ENCODE results near the gene VANGL1. TPM values are rescaled to one million over a fixed set of nuclear protein-coding genes. Genes with fewer than 3 reads are reported as not detected.

Gene VANGL1
- under 1 TPM; 0.72 TPM for total RNA-seq

DNA sequence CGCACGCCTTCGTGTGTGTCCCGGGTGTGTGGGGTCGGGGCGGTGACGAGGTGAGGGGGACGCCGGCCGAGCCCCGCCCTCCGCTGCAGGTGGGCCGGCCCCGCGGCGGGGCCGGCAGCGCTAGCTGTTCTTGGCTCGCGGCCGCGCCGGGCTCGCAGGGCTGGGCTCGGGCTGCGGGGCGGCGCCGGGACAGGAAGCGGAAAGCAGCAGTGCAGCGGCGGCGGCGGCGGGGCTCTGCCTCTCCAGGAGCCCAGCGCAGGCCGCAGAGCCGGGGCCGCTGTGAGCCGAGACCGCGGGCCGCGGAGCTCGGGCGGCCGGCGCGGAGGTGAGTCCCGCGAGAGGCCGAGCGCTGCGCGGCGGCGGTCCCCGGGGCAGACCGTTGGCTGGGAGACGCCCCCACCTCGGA is at the start of gene VANGL1:
TSS of gene VANGL1 (plus strand) at position 209 of the 406 bp plus-strand sequence. CDS start 9,444 bp downstream, outside the sequence.
- Mint-ChIP-seq H3K4me3 (peak within 1 kb of the TSS; percentile 70), H3K4me1 (ENCODE audit: low read depth) (peaks cover 7% of the 10 kb centered on the region), H3K27ac (no peak within 1 kb of the TSS), H3K27me3 (ENCODE audit: low read depth) (peaks cover 47% of the 10 kb centered on the region), H3K36me3 (ENCODE audit: low read depth) (peaks cover 2% of the 10 kb centered on the region), H3K9me3 (peaks cover 17% of the 10 kb centered on the region)
- DNase-seq: peak; percentile 50
- CTCF ChIA-PET: no interaction called here
- intact Hi-C loops (cut with micrococcal nuclease): loop anchor here (5.0 kb wide), 1 partner anchor 66 kb away; no protein-coding TSS in a partner anchor

DNA sequence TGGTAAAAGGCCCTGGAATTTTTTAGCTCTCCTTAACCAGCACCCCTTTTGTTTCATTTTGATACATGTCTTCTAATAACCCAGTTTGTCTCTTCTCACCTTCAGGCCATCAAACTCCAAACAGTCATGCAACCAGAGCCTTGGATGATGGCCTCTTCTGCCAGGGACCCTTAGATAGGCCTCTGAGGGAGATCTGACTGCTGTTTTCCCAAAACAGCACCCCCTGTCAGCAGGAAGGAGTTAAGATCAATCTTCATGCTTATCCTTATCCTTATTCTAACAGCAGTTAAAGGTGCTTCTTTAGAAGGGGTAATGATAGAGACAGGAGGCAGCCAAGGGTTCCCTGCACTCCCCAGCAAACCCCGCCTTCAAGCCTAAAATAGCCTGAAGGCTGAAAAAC is 49.5 kb upstream of the VANGL1 start:
- H3K4me1 Mint-ChIP-seq (ENCODE audit: low read depth): no peaks in the 10 kb centered on the region

DNA sequence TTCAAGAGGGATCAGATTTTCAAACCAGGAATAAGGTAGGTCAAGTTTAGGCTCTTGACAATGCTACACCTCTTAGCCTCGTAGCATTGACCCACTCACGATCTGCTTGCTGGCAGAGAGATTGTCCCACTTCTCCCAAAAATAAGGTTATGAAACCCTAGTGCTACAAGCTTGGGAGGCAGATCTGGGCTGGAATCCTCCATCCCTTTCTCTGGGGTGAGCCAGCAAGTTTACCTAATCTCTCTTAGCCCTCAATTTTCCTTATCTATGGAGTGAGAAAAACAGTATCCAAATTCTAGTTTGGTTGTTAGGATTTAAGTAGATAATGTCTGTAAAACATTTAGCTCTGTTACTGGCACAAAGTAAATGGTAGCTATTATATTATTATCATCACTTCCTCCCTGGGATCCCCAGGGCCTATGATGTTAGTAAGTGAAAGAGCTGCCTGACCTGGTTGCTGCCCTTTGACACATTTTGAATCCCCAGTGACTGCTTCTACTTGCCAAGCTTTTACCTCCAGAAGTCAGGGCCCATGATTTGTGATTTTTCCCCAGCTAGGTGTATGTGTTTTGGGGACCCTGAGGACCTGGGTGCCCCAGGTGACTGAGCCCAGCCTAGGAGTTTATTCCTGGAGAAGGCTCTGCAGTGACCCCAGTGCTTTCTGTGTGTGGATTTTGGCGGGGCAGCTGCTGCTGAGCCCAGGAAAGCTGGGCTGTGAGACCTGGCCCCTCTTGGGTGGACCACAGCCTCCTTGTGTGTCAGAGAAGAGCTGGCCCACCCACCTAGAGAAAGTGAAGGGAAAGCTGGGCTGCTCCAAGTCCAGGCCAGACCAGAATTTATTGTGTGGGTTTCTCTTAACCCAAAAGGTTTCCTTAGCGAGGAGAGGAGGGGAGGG is 48.2 kb upstream of the VANGL1 start:
- no peaks in the 10 kb centered on the region for H3K4me1 Mint-ChIP-seq (ENCODE audit: low read depth)
- peaks cover 4% of the 10 kb centered on the region for H3K9me3 Mint-ChIP-seq
- CTCF ChIA-PET: interaction anchor here (0.6 to 6.5 kb wide), 4 partner anchors 54 to 456 kb away, joined by 3 to 59 read pairs (median 4); no protein-coding TSS in a partner anchor
- peaks cover 3% of the 10 kb centered on the region for H3K27me3 Mint-ChIP-seq (ENCODE audit: low read depth)
- no peak overlapping the region for H3K4me3 Mint-ChIP-seq
- no peak overlapping the region for H3K27ac Mint-ChIP-seq
- no peaks in the 10 kb centered on the region for H3K36me3 Mint-ChIP-seq (ENCODE audit: low read depth)
- intact Hi-C loops (cut with micrococcal nuclease): loop anchor here (10.0 kb wide), 1 partner anchor 319 kb away; no protein-coding TSS in a partner anchor
- DNase-seq: no peak

More for the DNA sequence above, 49.5 kb upstream of the VANGL1 start:
- no peaks in the 10 kb centered on the region for H3K36me3 Mint-ChIP-seq (ENCODE audit: low read depth)
- H3K27ac Mint-ChIP-seq: no peak overlapping the region
- H3K27me3 Mint-ChIP-seq (ENCODE audit: low read depth): peaks cover 3% of the 10 kb centered on the region
- intact Hi-C loops (cut with micrococcal nuclease): loop anchor here (10.0 kb wide), 1 partner anchor 317 kb away; no protein-coding TSS in a partner anchor
- CTCF ChIA-PET: interaction anchor here (6.5 kb wide), 1 partner anchor 454 kb away, joined by 59 read pairs; no protein-coding TSS in a partner anchor
- peaks cover 7% of the 10 kb centered on the region for H3K9me3 Mint-ChIP-seq
- H3K4me3 Mint-ChIP-seq: no peak overlapping the region
- DNase-seq: no peak

DNA sequence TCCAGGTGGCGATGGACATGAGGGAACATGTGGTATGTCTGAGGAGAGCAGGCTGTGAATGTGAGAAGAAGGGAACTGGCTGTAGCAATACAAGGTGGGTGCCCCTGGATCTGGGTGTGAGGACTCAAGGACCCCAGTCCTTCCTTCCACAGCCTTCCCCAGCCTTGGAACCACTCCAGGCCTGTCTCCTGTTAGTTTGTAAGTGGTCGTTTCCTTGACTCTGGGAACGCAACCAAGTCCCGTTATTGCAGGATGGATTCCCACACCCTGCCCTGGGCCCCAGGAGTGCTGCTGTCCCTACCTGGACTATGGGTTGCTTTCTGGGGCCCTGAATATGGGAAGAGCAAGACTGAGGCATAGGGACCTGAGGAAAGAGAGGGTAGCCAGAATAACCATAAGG is 47.2 kb upstream of the VANGL1 start:
- CTCF ChIA-PET: interaction anchor here (1.0 to 6.5 kb wide), 6 partner anchors 53 to 457 kb away, joined by 3 to 59 read pairs (median 7); no protein-coding TSS in a partner anchor
- no peak overlapping the region for H3K27ac Mint-ChIP-seq
- H3K27me3 Mint-ChIP-seq (ENCODE audit: low read depth): peaks cover 3% of the 10 kb centered on the region

DNA sequence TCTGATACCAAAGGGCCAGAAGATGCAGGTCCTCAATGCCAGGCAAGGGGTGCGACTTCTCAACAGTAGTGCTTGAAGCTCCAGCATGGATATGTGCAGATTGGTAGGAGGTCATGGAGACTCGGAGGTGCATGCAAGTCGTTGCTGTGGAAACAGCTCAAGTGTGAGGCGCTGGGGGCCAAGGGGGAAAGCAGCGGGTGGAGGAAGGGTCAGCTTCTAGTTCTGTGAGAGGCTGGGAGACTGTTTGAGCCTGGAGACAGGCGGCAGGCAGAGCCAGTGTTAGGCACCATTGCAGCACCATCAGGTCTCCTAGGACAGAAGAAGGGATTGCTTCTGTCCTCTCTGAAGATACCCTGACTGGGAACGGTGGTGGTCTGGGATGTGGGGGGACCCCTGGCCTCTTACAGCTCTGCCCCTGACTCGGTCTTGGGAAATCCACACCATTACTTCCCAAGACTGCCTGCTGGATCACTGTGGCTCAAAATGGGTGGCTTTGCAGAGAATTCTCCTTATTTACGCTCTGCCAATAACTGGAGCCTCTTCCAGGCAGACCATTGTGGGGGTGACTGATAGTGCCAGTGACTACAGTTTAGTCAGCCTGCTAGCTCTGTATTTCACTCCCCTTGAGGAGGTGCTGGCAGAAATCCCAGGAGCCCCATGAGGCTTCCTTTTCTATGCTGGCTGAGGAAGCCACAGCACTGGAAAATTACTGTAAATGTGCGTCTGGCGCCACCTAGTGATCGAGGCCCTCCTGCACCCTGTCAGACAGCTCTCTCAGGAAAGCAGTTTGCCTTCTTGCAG is 46.3 kb upstream of the VANGL1 start:
- intact Hi-C loops (cut with micrococcal nuclease): loop anchor here (1.0 to 10.0 kb wide), 2 partner anchors 321 to 456 kb away; no protein-coding TSS in a partner anchor
- CTCF ChIA-PET: interaction anchor here (0.6 to 6.5 kb wide), 11 partner anchors 23 to 458 kb away, joined by 3 to 59 read pairs (median 3); no protein-coding TSS in a partner anchor
- H3K27me3 Mint-ChIP-seq (ENCODE audit: low read depth): peaks cover 3% of the 10 kb centered on the region
- H3K9me3 Mint-ChIP-seq: no peaks in the 10 kb centered on the region
- no peak overlapping the region for H3K27ac Mint-ChIP-seq
- no peak overlapping the region for H3K4me3 Mint-ChIP-seq
- DNase-seq: peak; percentile 82
- no peaks in the 10 kb centered on the region for H3K36me3 Mint-ChIP-seq (ENCODE audit: low read depth)
- H3K4me1 Mint-ChIP-seq (ENCODE audit: low read depth): no peaks in the 10 kb centered on the region

More for the DNA sequence above, 47.2 kb upstream of the VANGL1 start:
- no peaks in the 10 kb centered on the region for H3K4me1 Mint-ChIP-seq (ENCODE audit: low read depth)
- peaks cover 2% of the 10 kb centered on the region for H3K9me3 Mint-ChIP-seq
- DNase-seq: no peak
- intact Hi-C loops (cut with micrococcal nuclease): loop anchor here (10.0 kb wide), 1 partner anchor 320 kb away; no protein-coding TSS in a partner anchor
- H3K4me3 Mint-ChIP-seq: no peak overlapping the region
- H3K36me3 Mint-ChIP-seq (ENCODE audit: low read depth): no peaks in the 10 kb centered on the region

DNA sequence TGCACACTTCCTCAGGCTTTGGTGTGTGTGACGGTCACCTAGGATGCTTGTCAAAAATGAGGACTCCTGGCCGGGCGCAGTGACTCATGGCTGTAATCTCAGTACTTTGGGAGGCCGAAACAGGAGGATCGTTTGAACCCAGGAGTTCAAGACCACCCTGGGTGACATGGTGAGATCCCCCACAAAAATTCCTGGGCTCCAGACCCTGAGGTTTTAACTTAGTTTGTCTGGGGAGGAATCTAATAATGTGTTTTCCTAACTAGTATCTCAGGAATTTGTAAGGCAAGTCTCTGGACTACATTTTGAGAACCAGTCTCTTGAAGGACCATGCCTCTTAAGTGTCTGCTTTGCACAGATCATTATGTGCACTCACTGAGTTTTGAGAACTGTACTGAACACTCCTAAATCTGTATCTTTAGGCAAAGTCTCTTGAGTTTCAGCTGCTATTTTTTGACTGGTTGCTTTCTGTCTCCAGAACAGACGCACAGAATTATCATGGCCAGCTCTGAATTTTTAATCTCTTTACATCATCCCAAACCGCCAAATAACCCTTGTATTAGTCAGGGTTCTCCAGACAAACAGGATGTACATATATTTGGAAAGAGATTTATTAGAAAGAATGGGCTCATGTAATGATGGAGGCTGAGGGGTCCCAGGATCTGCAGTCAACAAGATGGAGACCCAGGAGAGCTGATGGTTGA is 45.5 kb upstream of the VANGL1 start:
- intact Hi-C loops (cut with micrococcal nuclease): loop anchor here (10.0 kb wide), 1 partner anchor 321 kb away; no protein-coding TSS in a partner anchor
- Mint-ChIP-seq H3K27ac (no peak overlapping the region), H3K4me3 (no peak overlapping the region), H3K9me3 (no peaks in the 10 kb centered on the region), H3K4me1 (ENCODE audit: low read depth) (no peaks in the 10 kb centered on the region), H3K27me3 (ENCODE audit: low read depth) (peaks cover 3% of the 10 kb centered on the region), H3K36me3 (ENCODE audit: low read depth) (no peaks in the 10 kb centered on the region)
- CTCF ChIA-PET: interaction anchor here (0.6 to 6.5 kb wide), 10 partner anchors 24 to 458 kb away, joined by 3 to 59 read pairs (median 4); no protein-coding TSS in a partner anchor
- DNase-seq: no peak

DNA sequence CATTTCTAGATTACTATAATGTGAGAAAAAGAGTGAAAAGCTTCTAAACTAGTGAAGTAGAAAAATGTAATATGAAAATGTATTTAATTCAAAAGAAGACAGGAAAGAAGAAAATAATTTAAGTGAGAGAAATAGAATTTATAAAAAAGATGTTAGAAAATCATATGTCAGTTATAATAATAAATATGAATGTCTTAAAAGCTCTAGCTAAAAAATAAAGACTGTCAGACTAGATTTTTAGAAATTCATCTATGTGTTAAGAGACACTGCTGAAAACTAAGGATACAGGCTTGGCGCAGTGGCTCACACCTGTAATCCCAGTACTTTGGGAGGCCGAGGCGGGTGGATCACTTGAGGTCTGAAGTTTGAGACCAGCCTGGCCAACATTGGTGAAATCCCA is 37.3 kb upstream of the VANGL1 start:
- CTCF ChIA-PET: interaction anchor here (0.7 kb wide), 2 partner anchors 102 to 512 kb away, joined by 3 read pairs; no protein-coding TSS in a partner anchor
- no peak for DNase-seq
- no peaks in the 10 kb centered on the region for H3K9me3 Mint-ChIP-seq
- H3K4me1 Mint-ChIP-seq (ENCODE audit: low read depth): no peaks in the 10 kb centered on the region
- intact Hi-C loops (cut with micrococcal nuclease): no loop called here
- H3K27ac Mint-ChIP-seq: no peak overlapping the region
- peaks cover 5% of the 10 kb centered on the region for H3K27me3 Mint-ChIP-seq (ENCODE audit: low read depth)
- H3K4me3 Mint-ChIP-seq: no peak overlapping the region
- no peaks in the 10 kb centered on the region for H3K36me3 Mint-ChIP-seq (ENCODE audit: low read depth)

DNA sequence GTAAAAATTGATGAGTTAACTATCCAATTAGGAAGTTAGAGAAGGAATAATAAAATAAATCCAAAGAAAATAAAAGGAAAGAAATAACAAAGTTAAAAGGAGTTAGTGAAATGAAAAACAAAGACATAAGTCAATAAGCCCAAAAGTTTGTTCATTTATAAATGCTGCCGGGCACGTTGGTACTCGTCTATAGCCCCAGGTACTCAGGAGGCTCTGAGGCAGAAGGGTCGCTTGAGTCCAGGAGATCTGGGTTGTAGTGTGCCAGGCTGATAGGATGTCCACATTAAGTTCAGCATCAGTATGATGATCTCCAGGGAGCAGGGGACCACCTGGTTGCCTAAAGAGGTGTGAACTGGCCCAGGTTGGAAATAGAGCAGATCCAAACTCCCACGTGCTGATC is 35.5 kb upstream of the VANGL1 start:
- no peaks in the 10 kb centered on the region for H3K4me1 Mint-ChIP-seq (ENCODE audit: low read depth)
- H3K27ac Mint-ChIP-seq: no peak overlapping the region
- CTCF ChIA-PET: no interaction called here
- intact Hi-C loops (cut with micrococcal nuclease): no loop called here
- no peak overlapping the region for H3K4me3 Mint-ChIP-seq
- peaks cover 5% of the 10 kb centered on the region for H3K27me3 Mint-ChIP-seq (ENCODE audit: low read depth)
- H3K36me3 Mint-ChIP-seq (ENCODE audit: low read depth): no peaks in the 10 kb centered on the region
- H3K9me3 Mint-ChIP-seq: no peaks in the 10 kb centered on the region
- no peak for DNase-seq

DNA sequence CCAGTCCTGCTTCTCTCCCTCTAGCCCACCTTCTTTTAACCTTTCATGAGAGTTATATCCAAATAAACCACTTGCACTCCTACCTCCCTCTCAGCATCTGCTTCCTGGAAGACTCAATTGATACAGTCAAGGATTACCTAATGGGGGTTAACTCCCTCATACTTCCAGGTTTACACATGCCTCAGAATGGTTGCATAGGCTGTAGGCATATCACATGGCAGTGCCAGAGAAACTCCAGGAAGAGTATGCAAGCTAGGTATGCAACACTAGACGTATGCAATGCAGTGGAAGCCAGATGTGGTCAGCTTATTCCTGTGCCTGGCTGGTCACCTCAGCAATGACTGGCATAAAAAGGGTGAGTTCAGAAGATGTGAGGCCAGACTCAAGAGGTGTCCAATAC is 32.7 kb upstream of the VANGL1 start:
- H3K27me3 Mint-ChIP-seq (ENCODE audit: low read depth): peaks cover 12% of the 10 kb centered on the region
- DNase-seq: no peak
- no peak overlapping the region for H3K27ac Mint-ChIP-seq
- no peaks in the 10 kb centered on the region for H3K4me1 Mint-ChIP-seq (ENCODE audit: low read depth)
- CTCF ChIA-PET: interaction anchor here (0.6 to 2.9 kb wide), 8 partner anchors 73 to 372 kb away, joined by 3 to 17 read pairs (median 4); no protein-coding TSS in a partner anchor
- H3K9me3 Mint-ChIP-seq: no peaks in the 10 kb centered on the region
- no peak overlapping the region for H3K4me3 Mint-ChIP-seq
- H3K36me3 Mint-ChIP-seq (ENCODE audit: low read depth): no peaks in the 10 kb centered on the region
- intact Hi-C loops (cut with micrococcal nuclease): loop anchor here (2.0 kb wide), 1 partner anchor 372 kb away; no protein-coding TSS in a partner anchor

DNA sequence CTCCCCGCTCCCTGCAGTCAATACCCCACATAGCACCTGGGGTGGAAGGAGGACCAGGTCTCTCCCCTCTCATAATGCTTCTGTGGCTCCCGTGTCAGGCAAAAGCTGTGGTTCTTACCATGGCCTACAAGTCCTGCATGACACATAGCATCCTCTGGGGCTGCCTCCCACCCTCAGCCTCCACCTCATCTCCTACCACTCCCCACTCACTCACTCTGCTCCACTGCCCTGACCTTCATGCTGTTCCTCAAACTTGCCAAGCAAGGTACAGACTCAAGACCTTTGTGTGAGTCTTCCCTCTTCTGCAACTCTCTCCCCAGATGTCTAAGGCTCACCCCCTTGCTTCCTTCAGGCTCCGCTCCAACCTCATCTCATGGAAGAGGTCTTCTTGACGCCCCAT is 28.0 kb upstream of the VANGL1 start:
- CTCF ChIA-PET: no interaction called here
- Mint-ChIP-seq H3K36me3 (ENCODE audit: low read depth) (no peaks in the 10 kb centered on the region), H3K4me3 (no peak overlapping the region), H3K9me3 (peaks cover 3% of the 10 kb centered on the region), H3K27me3 (ENCODE audit: low read depth) (peaks cover 17% of the 10 kb centered on the region), H3K27ac (no peak overlapping the region), H3K4me1 (ENCODE audit: low read depth) (no peaks in the 10 kb centered on the region)
- intact Hi-C loops (cut with micrococcal nuclease): no loop called here
- DNase-seq: no peak

DNA sequence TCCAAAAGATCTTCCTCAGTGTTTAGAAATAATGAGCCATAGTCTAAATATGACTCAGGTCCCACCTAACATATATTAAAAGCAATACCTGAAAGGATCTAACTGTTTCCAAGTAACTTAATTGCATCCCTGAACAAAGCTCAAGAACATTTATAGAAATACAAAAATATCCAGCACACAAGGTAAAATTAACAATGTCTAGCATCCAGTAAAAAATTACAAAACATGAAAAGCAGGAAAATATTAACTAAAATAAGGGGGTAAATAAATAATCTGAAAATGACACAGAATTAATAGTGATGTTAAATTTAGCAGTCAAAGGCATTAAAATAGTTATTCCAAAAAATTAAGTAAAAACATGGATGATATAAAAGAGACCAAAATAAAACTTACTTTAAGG is 21.3 kb upstream of the VANGL1 start:
- intact Hi-C loops (cut with micrococcal nuclease): no loop called here
- no peak for DNase-seq
- no peak overlapping the region for H3K4me3 Mint-ChIP-seq
- CTCF ChIA-PET: no interaction called here
- peaks cover 3% of the 10 kb centered on the region for H3K27me3 Mint-ChIP-seq (ENCODE audit: low read depth)
- H3K4me1 Mint-ChIP-seq (ENCODE audit: low read depth): no peaks in the 10 kb centered on the region
- H3K9me3 Mint-ChIP-seq: peaks cover 22% of the 10 kb centered on the region
- H3K27ac Mint-ChIP-seq: no peak overlapping the region
- H3K36me3 Mint-ChIP-seq (ENCODE audit: low read depth): no peaks in the 10 kb centered on the region

Measured in activated naive CD4-positive, alpha-beta T cell treated with anti-CD3 and anti-CD28 coated beads for 36 hours (primary cell).